Neural cell (in vitro differentiated cells): ENCODE results near the gene NMRK2. TPM values are rescaled to one million over a fixed set of nuclear protein-coding genes. Genes with fewer than 3 reads are reported as not detected.
"Not testable (repeated sequence)": the region's sequence is repeated elsewhere in the genome, so short reads cannot be mapped to it uniquely, and the experiment has no call there.

ENCODE experiments used
- H2AFZ ChIP-seq: fragments of 200-600, 300-800 bp; sonication (generic), shearing (Covaris generic); 2 replicates; pipeline ENCODE4 v1.6.0; 2014; ENCODE audit warnings: low read depth, mild to moderate bottlenecking, antibody characterized with exemption, low read length, moderate library complexity
- H3F3A ChIP-seq: fragments of 200-600 bp; shearing (Covaris generic); 2 replicates; pipeline ENCODE4 v1.6.1; 2016; ENCODE audit warnings: mild to moderate bottlenecking, moderate library complexity, mixed read lengths, antibody characterized with exemption, low read length; ENCODE audit not compliant: insufficient read depth, poor library complexity, severe bottlenecking
- H3K27ac ChIP-seq: fragments of 200-600, 300-800 bp; sonication (generic), shearing (Covaris generic); 2 replicates; pipeline ENCODE4 v1.5.1; 2014; ENCODE audit warnings: mild to moderate bottlenecking, low read length, moderate library complexity
- H3K27me3 ChIP-seq: fragments of 300-800, 200-600 bp; sonication (generic), shearing (Covaris generic); 2 replicates; pipeline ENCODE4 v1.6.0; 2014; ENCODE audit warnings: mild to moderate bottlenecking, low read depth, low read length, moderate library complexity; ENCODE audit not compliant: insufficient read depth
- H3K36me3 ChIP-seq: fragments of 300-800, 200-600 bp; sonication (generic), shearing (Covaris generic); 2 replicates; pipeline ENCODE4 v1.5.1; 2014; ENCODE audit warnings: mild to moderate bottlenecking, antibody characterized with exemption, low read length, moderate library complexity; ENCODE audit not compliant: insufficient read depth
- H3K4me2 ChIP-seq: fragments of 300-800, 200-600 bp; sonication (generic), shearing (Covaris generic); 2 replicates; pipeline ENCODE4 v1.6.0; 2014; ENCODE audit warnings: mild to moderate bottlenecking, low read length
- H3K4me3 ChIP-seq: fragments of 300-800, 200-600 bp; sonication (generic), shearing (Covaris generic); 2 replicates; pipeline ENCODE4 v1.5.1; 2014; ENCODE audit warnings: mild to moderate bottlenecking, low read length, moderate library complexity
- H3K79me2 ChIP-seq: fragments of 200-600 bp; shearing (Covaris generic); replicated peaks from 2 replicates; pipeline ENCODE4 v1.6.0; 2014; ENCODE audit warnings: mild to moderate bottlenecking, low read length, moderate library complexity; ENCODE audit not compliant: insufficient read depth
- H3K9ac ChIP-seq: fragments of 300-800, 200-600 bp; sonication (generic), shearing (Covaris generic); 2 replicates; pipeline ENCODE4 v1.6.1; 2016; ENCODE audit warnings: mild to moderate bottlenecking, low read length, mixed read lengths
- H3K9me2 ChIP-seq: fragments of 200-600 bp; shearing (Covaris generic); 2 replicates; pipeline ENCODE4 v1.6.1; 2016; ENCODE audit warnings: mild to moderate bottlenecking, low read length, mixed read lengths; ENCODE audit not compliant: insufficient read depth
- H3K9me3 ChIP-seq: fragments of 200-600, 300-800 bp; sonication (generic), shearing (Covaris generic); 2 replicates; pipeline ENCODE4 v1.6.1; 2016; ENCODE audit warnings: mild to moderate bottlenecking, mixed run types, low read length, moderate library complexity, mixed read lengths
- H4K20me1 ChIP-seq: fragments of 200-600 bp; shearing (Covaris generic); 2 replicates; pipeline ENCODE4 v1.6.1; 2016; ENCODE audit warnings: mild to moderate bottlenecking, mixed run types; ENCODE audit not compliant: insufficient read depth
- CTCF ChIP-seq: fragments of 450-650 bp; IDR thresholded peaks from 2 replicates; pipeline ENCODE4 v1.5.1; 2014; ENCODE audit warnings: antibody characterized with exemption, mild to moderate bottlenecking, moderate library complexity; ENCODE audit not compliant: poor library complexity, severe bottlenecking
- EP300 ChIP-seq: fragments of 450-650 bp; conservative IDR thresholded peaks from 2 replicates; pipeline ENCODE4 v1.6.1; 2014; ENCODE audit warnings: antibody characterized with exemption, mild to moderate bottlenecking, moderate library complexity; ENCODE audit not compliant: poor library complexity, severe bottlenecking
- EZH2 ChIP-seq: fragments of 200-600, 300-800 bp; shearing (Covaris generic), sonication (generic); IDR thresholded peaks from 2 replicates; pipeline ENCODE4 v1.6.1; 2014; ENCODE audit warnings: antibody characterized with exemption, low read length, borderline replicate concordance, mild to moderate bottlenecking; ENCODE audit not compliant: insufficient read depth, poor library complexity, severe bottlenecking
- MXI1 ChIP-seq: fragments of 450-650 bp; conservative IDR thresholded peaks from 2 replicates; pipeline ENCODE4 v1.6.1; 2014; ENCODE audit warnings: antibody characterized with exemption, mild to moderate bottlenecking; ENCODE audit not compliant: poor library complexity, severe bottlenecking
- POLR2AphosphoS5 ChIP-seq: IDR thresholded peaks from 2 replicates; pipeline ENCODE4 v1.6.1; 2012
- RAD21 ChIP-seq: fragments of 450-650 bp; conservative IDR thresholded peaks from 2 replicates; pipeline ENCODE4 v1.6.1; 2014; ENCODE audit warnings: antibody characterized with exemption, mild to moderate bottlenecking, moderate library complexity
- REST ChIP-seq: IDR thresholded peaks from 2 replicates; pipeline ENCODE4 v1.6.1; 2012; ENCODE audit warnings: borderline replicate concordance
- SMC3 ChIP-seq: fragments of 450-650 bp; conservative IDR thresholded peaks from 2 replicates; pipeline ENCODE4 v1.6.1; 2014; ENCODE audit warnings: antibody characterized with exemption, mild to moderate bottlenecking, moderate library complexity; ENCODE audit not compliant: poor library complexity
- TAF1 ChIP-seq: IDR thresholded peaks from 2 replicates; pipeline ENCODE4 v1.6.1; 2012; ENCODE audit warnings: low read depth
- polyA plus RNA-seq: library from polyadenylated mRNA; depleted of rRNA; stranded (reverse); fragments of >200 nt; gene quantifications from 2 replicates; pipeline ENCODE4 v1.2.3, GENCODE V29; 2014

The NMRK2 gene
- polyA plus RNA-seq, 1 donor from 2014 or later: not detected

GRCh38 chr19:3952755-3953276 is 19.9 kb downstream of the NMRK2 start:
- not testable (repeated sequence) for H3K27ac ChIP-seq, H2AFZ ChIP-seq

GRCh38 chr19:3954107-3954506 is 21.2 kb downstream of the NMRK2 start:
- H3K27ac ChIP-seq: no peak overlapping the region
- no peak for TF ChIP-seq EP300
- no peak for TF ChIP-seq CTCF
- no peak for TF ChIP-seq POLR2AphosphoS5
- TF ChIP-seq EZH2: no peak
- no peak for TF ChIP-seq SMC3
- TF ChIP-seq RAD21: no peak
- TF ChIP-seq MXI1: no peak
- no peak for TF ChIP-seq TAF1
- TF ChIP-seq REST: no peak
- no peaks in the 10 kb centered on the region for H3F3A ChIP-seq
- H3K79me2 ChIP-seq: no peaks in the 10 kb centered on the region
- no peaks in the 10 kb centered on the region for H4K20me1 ChIP-seq
- no peak overlapping the region for H3K9ac ChIP-seq
- no peak overlapping the region for H3K4me3 ChIP-seq
- no peaks in the 10 kb centered on the region for H3K36me3 ChIP-seq
- H3K9me2 ChIP-seq: no peaks in the 10 kb centered on the region
- H3K4me2 ChIP-seq: no peak overlapping the region
- H2AFZ ChIP-seq: no peak overlapping the region
- H3K27me3 ChIP-seq: no peaks in the 10 kb centered on the region
- H3K9me3 ChIP-seq: no peaks in the 10 kb centered on the region

More at GRCh38 chr19:3952755-3953276, 19.9 kb downstream of the NMRK2 start:
- not testable (repeated sequence) for H3K9me3 ChIP-seq, H3F3A ChIP-seq, H3K4me3 ChIP-seq, H3K9me2 ChIP-seq, H3K27me3 ChIP-seq, H3K36me3 ChIP-seq, H3K9ac ChIP-seq, H3K4me2 ChIP-seq, H3K79me2 ChIP-seq, H4K20me1 ChIP-seq

GRCh38 chr19:3955276-3955675 is 22.4 kb downstream of the NMRK2 start:
- not testable (repeated sequence) for H3K79me2 ChIP-seq, H4K20me1 ChIP-seq, H3K4me3 ChIP-seq, H2AFZ ChIP-seq, H3K36me3 ChIP-seq, H3F3A ChIP-seq, H3K27me3 ChIP-seq, H3K27ac ChIP-seq, H3K9me3 ChIP-seq, H3K9ac ChIP-seq, H3K9me2 ChIP-seq, H3K4me2 ChIP-seq
